A673 (cell line): ENCODE measurements around the gene GLCCI1. TPM values are rescaled to one million over a fixed set of nuclear protein-coding genes. Genes with fewer than 3 reads are reported as not detected.

ENCODE experiments used
- BruUV-seq: library from RNA; stranded (reverse); fragments of 400-500 nt; replicated peaks from 2 replicates; lab custom pipeline; 2021; lab: Mats Ljungman, UMichigan
- CTCF ChIA-PET: fragments of 300-600 bp; sonication (Branson Sonifier 250); formaldehyde crosslinking; loops from one replicate; lab custom pipeline; 2022; ENCODE audit warnings: antibody characterized with exemption; lab: Charles Lee
- POLR2A ChIA-PET: fragments of 300-600 bp; sonication (Branson Sonifier 250); formaldehyde crosslinking; loops from one replicate; lab custom pipeline; 2022; ENCODE audit warnings: antibody characterized with exemption; ENCODE audit not compliant: low non-redundant PET; lab: Charles Lee
- DNase-seq: peaks from one replicate; pipeline ENCODE4 v3.0.0-alpha.2; 2015; ENCODE audit warnings: low spot score
- H3K27ac ChIP-seq: fragments of 200-600 bp; sonication (generic); 2 replicates; pipeline ENCODE4 v1.5.1; 2016; ENCODE audit warnings: mixed run types, low read depth, mild to moderate bottlenecking, mixed read lengths, antibody characterized with exemption, low read length; ENCODE audit not compliant: poor library complexity, severe bottlenecking
- H3K27me3 ChIP-seq: fragments of 200-600 bp; sonication (generic); replicated peaks from 2 replicates; pipeline ENCODE4 v1.6.1; 2017; ENCODE audit warnings: mixed run types, low read depth, mild to moderate bottlenecking, mixed read lengths, antibody characterized with exemption, low read length; ENCODE audit not compliant: insufficient read depth, poor library complexity
- H3K36me3 ChIP-seq: fragments of 200-600 bp; sonication (generic); 2 replicates; pipeline ENCODE4 v1.6.1; 2016; ENCODE audit warnings: mixed run types, mild to moderate bottlenecking, mixed read lengths, antibody characterized with exemption, low read length; ENCODE audit not compliant: insufficient read depth, poor library complexity, severe bottlenecking
- H3K4me1 ChIP-seq: fragments of 200-600 bp; sonication (generic); 2 replicates; pipeline ENCODE4 v1.6.1; 2017; ENCODE audit warnings: mixed run types, mild to moderate bottlenecking, mixed read lengths, antibody characterized with exemption, low read length; ENCODE audit not compliant: insufficient read depth, poor library complexity, severe bottlenecking
- H3K4me3 ChIP-seq: fragments of 200-600 bp; sonication (generic); 2 replicates; pipeline ENCODE4 v1.5.1; 2016; ENCODE audit warnings: low read depth, mixed run types, mild to moderate bottlenecking, mixed read lengths, low read length; ENCODE audit not compliant: poor library complexity, severe bottlenecking
- H3K9me3 ChIP-seq: fragments of 200-600 bp; sonication (generic); 2 replicates; pipeline ENCODE4 v1.6.1; 2016; ENCODE audit warnings: mixed run types, low read depth, mild to moderate bottlenecking, mixed read lengths, antibody characterized with exemption, low read length; ENCODE audit not compliant: poor library complexity, severe bottlenecking
- CTCF ChIP-seq: fragments of 300-800, 200-600 bp; sonication (generic); conservative IDR thresholded peaks from 2 replicates; pipeline ENCODE4 v1.5.1; 2017; ENCODE audit warnings: low read depth, mild to moderate bottlenecking, antibody characterized with exemption, low read length, moderate library complexity, mixed read lengths
- EZH2 ChIP-seq: fragments of 200-600 bp; sonication (generic); IDR thresholded peaks from 2 replicates; pipeline ENCODE4 v1.6.1; 2017; ENCODE audit warnings: borderline replicate concordance, low read depth, mild to moderate bottlenecking, mixed read lengths, antibody characterized with exemption, low read length; ENCODE audit not compliant: poor library complexity, severe bottlenecking
- intact Hi-C: fragments of 100-400 bp; cut with micrococcal nuclease; formaldehyde crosslinking; loops from one replicate; pipeline ENCODE4 v1.10.0; 2022; ENCODE audit not compliant: unreplicated experiment
- total RNA-seq: library from RNA; stranded (reverse); gene quantifications from 2 replicates; pipeline ENCODE4 v1.2.3, GENCODE V29; 2021

The GLCCI1 gene
- total RNA-seq, 1 experiment from 2014 or later, result 6.9 TPM

- H3K4me1 ChIP-seq, result no peaks in the 10 kb centered on the region
- H3K27me3 ChIP-seq, result no peaks in the 10 kb centered on the region
- CTCF ChIA-PET, result no interaction called here
- intact Hi-C loops, result no loop called here
- H3K9me3 ChIP-seq, result no peaks in the 10 kb centered on the region
- no peak overlapping the region for H3K4me3 ChIP-seq
- no peak overlapping the region for H3K27ac ChIP-seq
- BruUV-seq, result no TSS peak
- no peak for DNase-seq
- POLR2A ChIA-PET, result no interaction called here
- TF ChIP-seq CTCF (no peak), EZH2 (no peak)
- H3K36me3 ChIP-seq, result no peaks in the 10 kb centered on the region
Measured at GRCh38 chr7:7944619-7945282, 23.8 kb upstream of the GLCCI1 start.

GRCh38 chr7:7946486-7946885 is 22.1 kb upstream of the GLCCI1 start:
- no peak for TF ChIP-seq CTCF
- no peak for TF ChIP-seq EZH2
- intact Hi-C loops, result no loop called here
- Histone ChIP-seq H3K4me1 (no peaks in the 10 kb centered on the region), H3K4me3 (no peak overlapping the region), H3K27ac (no peak overlapping the region), H3K9me3 (no peaks in the 10 kb centered on the region), H3K27me3 (no peaks in the 10 kb centered on the region), H3K36me3 (no peaks in the 10 kb centered on the region)
- no peak for DNase-seq
- ChIA-PET CTCF (no interaction called here), POLR2A (no interaction called here)
- BruUV-seq, result no TSS peak

- BruUV-seq, result no TSS peak
- TF ChIP-seq EZH2 (no peak), CTCF (no peak)
- H3K9me3 ChIP-seq, result no peaks in the 10 kb centered on the region
- no peaks in the 10 kb centered on the region for H3K4me1 ChIP-seq
- H3K27me3 ChIP-seq, result no peaks in the 10 kb centered on the region
- CTCF ChIA-PET, result no interaction called here
- no peak for DNase-seq
- H3K4me3 ChIP-seq, result no peak overlapping the region
- no peaks in the 10 kb centered on the region for H3K36me3 ChIP-seq
- intact Hi-C loops, result no loop called here
- no peak overlapping the region for H3K27ac ChIP-seq
- POLR2A ChIA-PET, result no interaction called here
Measured at GRCh38 chr7:7948232-7948631, 20.4 kb upstream of the GLCCI1 start.
